Measurements from ENCODE around the gene SSBP1.
A peak's percentile ranks its signal among the peaks of the same experiment; 100 is the strongest.

The SSBP1 gene

GRCh38 chr7:141702047-141702567 lies 36.1 kb upstream of the SSBP1 start, which contains the start of gene DENND11:
Gene DENND11 (minus strand): TSS chr7:141702166. CDS start chr7:141702153, 13 bp downstream.
- peak; percentile 57 to 71 for DNase-seq
- TF ChIP-seq POLR2A (IDR thresholded peaks at IDR 0.05; ENCODE audit: low read length) (no peak), GATA1 (IDR thresholded peaks at IDR 0.05; ENCODE audit: low read depth, low read length) (no peak)

GRCh38 chr7:141702892-141703291 lies 35.3 kb upstream of the SSBP1 start:
- no peak for DNase-seq
- TF ChIP-seq GATA1 (IDR thresholded peaks at IDR 0.05; ENCODE audit: low read depth, low read length) (no peak), POLR2A (IDR thresholded peaks at IDR 0.05; ENCODE audit: low read length) (no peak)

- no peak for DNase-seq
- no peak for TF ChIP-seq GATA1 (IDR thresholded peaks at IDR 0.05; ENCODE audit: low read depth, low read length)
- TF ChIP-seq POLR2A (IDR thresholded peaks at IDR 0.05; ENCODE audit: low read length), result no peak
These were observed 34.0 kb upstream of the SSBP1 start for GRCh38 chr7:141704112-141704511.

GRCh38 chr7:141704741-141705140 lies 33.4 kb upstream of the SSBP1 start:
- no peak for DNase-seq

GRCh38 chr7:141706239-141707064 lies 31.7 kb upstream of the SSBP1 start:
- DNase-seq, result no peak
- no peak for TF ChIP-seq POLR2A (IDR thresholded peaks at IDR 0.05; ENCODE audit: low read length)
- no peak for TF ChIP-seq GATA1 (IDR thresholded peaks at IDR 0.05; ENCODE audit: low read depth, low read length)

More at GRCh38 chr7:141704741-141705140, 33.4 kb upstream of the SSBP1 start:
- no peak for TF ChIP-seq GATA1 (IDR thresholded peaks at IDR 0.05; ENCODE audit: low read depth, low read length)
- no peak for TF ChIP-seq POLR2A (IDR thresholded peaks at IDR 0.05; ENCODE audit: low read length)

- DNase-seq, result no peak
- TF ChIP-seq GATA1 (IDR thresholded peaks at IDR 0.05; ENCODE audit: low read depth, low read length) (no peak), POLR2A (IDR thresholded peaks at IDR 0.05; ENCODE audit: low read length) (no peak)
These were observed 29.8 kb upstream of the SSBP1 start, which contains the start of gene WEE2 for GRCh38 chr7:141708351-141708750. Gene WEE2 (plus strand): TSS chr7:141708353. CDS start chr7:141708759, 406 bp downstream.

GRCh38 chr7:141709318-141709717 lies 28.8 kb upstream of the SSBP1 start:
- TF ChIP-seq POLR2A (IDR thresholded peaks at IDR 0.05; ENCODE audit: low read length) (no peak), GATA1 (IDR thresholded peaks at IDR 0.05; ENCODE audit: low read depth, low read length) (no peak)
- DNase-seq, result no peak

GRCh38 chr7:141709749-141710148 lies 28.4 kb upstream of the SSBP1 start:
- TF ChIP-seq POLR2A (IDR thresholded peaks at IDR 0.05; ENCODE audit: low read length) (no peak), GATA1 (IDR thresholded peaks at IDR 0.05; ENCODE audit: low read depth, low read length) (no peak)
- DNase-seq, result peak in 1 of 2 experiments; percentile 6

- TF ChIP-seq GATA1 (IDR thresholded peaks at IDR 0.05; ENCODE audit: low read depth, low read length) (no peak), POLR2A (IDR thresholded peaks at IDR 0.05; ENCODE audit: low read length) (no peak)
- no peak for DNase-seq
These were observed 27.9 kb upstream of the SSBP1 start for GRCh38 chr7:141710301-141710700.

GRCh38 chr7:141712603-141713255 lies 25.4 kb upstream of the SSBP1 start:
- no peak for DNase-seq
- TF ChIP-seq GATA1 (IDR thresholded peaks at IDR 0.05; ENCODE audit: low read depth, low read length) (no peak), POLR2A (IDR thresholded peaks at IDR 0.05; ENCODE audit: low read length) (no peak)

- no peak for TF ChIP-seq POLR2A (IDR thresholded peaks at IDR 0.05; ENCODE audit: low read length)
- no peak for TF ChIP-seq GATA1 (IDR thresholded peaks at IDR 0.05; ENCODE audit: low read depth, low read length)
- DNase-seq, result no peak
These were observed 24.3 kb upstream of the SSBP1 start for GRCh38 chr7:141713890-141714289.

- no peak for DNase-seq
- TF ChIP-seq GATA1 (IDR thresholded peaks at IDR 0.05; ENCODE audit: low read depth, low read length) (no peak), POLR2A (IDR thresholded peaks at IDR 0.05; ENCODE audit: low read length) (no peak)
These were observed 23.6 kb upstream of the SSBP1 start for GRCh38 chr7:141714571-141714970.

GRCh38 chr7:141715018-141715417 lies 23.1 kb upstream of the SSBP1 start:
- TF ChIP-seq POLR2A (IDR thresholded peaks at IDR 0.05; ENCODE audit: low read length) (no peak), GATA1 (IDR thresholded peaks at IDR 0.05; ENCODE audit: low read depth, low read length) (no peak)

More at GRCh38 chr7:141715018-141715417, 23.1 kb upstream of the SSBP1 start:
- DNase-seq, result no peak
